Keratinocyte (primary cell): ENCODE measurements around the gene DIAPH2.

Source experiments
- EZH2 ChIP-seq: IDR thresholded peaks from one replicate; pipeline ENCODE4 v1.6.1; 2012; ENCODE audit warnings: inconsistent platforms, mild to moderate bottlenecking, low read length, moderate library complexity
- TF ChIP-seq, protein P1 (sequence below), 3 experiments: IDR thresholded peaks in 1 of 3; conservative IDR thresholded peaks in 1 of 3; optimal IDR thresholded peaks in 1 of 3; 2 replicates in 2 of 3; 3 replicates in 1 of 3; pipeline versions ENCODE3 to v1.5.1; 2011; ENCODE audit warnings: low read length in 3 of 3, mild to moderate bottlenecking in 3 of 3, moderate library complexity in 2 of 3, control low read depth in 1 of 3, inconsistent platforms in 1 of 3; ENCODE audit not compliant: insufficient read depth in 2 of 3; ENCODE audit errors: extremely low read depth in 1 of 3

DNA sequence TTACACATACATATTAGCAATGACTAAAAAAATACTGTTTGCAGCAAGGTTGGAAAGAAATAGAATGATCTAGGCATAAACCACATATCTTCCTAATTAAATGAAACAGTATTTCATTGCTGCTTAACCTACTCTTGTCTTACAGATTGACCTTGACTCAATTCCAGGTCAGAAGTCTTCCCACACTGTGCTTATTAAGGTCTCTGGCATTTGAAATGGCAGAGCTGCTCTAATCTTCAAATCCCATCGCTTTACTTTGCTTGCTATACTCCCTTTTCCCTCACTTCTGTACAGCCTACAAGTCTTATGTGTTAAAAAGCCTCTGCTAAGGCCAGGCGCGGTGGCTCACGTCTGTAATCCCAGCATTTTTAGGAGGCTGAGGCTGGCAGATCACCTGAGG, 623.5 kb downstream of the DIAPH2 start:
- TF ChIP-seq, protein P1, sequence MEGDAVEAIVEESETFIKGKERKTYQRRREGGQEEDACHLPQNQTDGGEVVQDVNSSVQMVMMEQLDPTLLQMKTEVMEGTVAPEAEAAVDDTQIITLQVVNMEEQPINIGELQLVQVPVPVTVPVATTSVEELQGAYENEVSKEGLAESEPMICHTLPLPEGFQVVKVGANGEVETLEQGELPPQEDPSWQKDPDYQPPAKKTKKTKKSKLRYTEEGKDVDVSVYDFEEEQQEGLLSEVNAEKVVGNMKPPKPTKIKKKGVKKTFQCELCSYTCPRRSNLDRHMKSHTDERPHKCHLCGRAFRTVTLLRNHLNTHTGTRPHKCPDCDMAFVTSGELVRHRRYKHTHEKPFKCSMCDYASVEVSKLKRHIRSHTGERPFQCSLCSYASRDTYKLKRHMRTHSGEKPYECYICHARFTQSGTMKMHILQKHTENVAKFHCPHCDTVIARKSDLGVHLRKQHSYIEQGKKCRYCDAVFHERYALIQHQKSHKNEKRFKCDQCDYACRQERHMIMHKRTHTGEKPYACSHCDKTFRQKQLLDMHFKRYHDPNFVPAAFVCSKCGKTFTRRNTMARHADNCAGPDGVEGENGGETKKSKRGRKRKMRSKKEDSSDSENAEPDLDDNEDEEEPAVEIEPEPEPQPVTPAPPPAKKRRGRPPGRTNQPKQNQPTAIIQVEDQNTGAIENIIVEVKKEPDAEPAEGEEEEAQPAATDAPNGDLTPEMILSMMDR (optimal IDR thresholded peaks at IDR 0.05 in 1 of 3, IDR thresholded peaks at IDR 0.05 in 1 of 3, conservative IDR thresholded peaks at IDR 0.05 in 1 of 3; ENCODE audit: extremely low read depth in 1 of 3, insufficient read depth in 2 of 3, low read length in 3 of 3), result no peak
- TF ChIP-seq EZH2, result no peak
